ENCODE data around the gene LARGE1.

The LARGE1 gene

DNA sequence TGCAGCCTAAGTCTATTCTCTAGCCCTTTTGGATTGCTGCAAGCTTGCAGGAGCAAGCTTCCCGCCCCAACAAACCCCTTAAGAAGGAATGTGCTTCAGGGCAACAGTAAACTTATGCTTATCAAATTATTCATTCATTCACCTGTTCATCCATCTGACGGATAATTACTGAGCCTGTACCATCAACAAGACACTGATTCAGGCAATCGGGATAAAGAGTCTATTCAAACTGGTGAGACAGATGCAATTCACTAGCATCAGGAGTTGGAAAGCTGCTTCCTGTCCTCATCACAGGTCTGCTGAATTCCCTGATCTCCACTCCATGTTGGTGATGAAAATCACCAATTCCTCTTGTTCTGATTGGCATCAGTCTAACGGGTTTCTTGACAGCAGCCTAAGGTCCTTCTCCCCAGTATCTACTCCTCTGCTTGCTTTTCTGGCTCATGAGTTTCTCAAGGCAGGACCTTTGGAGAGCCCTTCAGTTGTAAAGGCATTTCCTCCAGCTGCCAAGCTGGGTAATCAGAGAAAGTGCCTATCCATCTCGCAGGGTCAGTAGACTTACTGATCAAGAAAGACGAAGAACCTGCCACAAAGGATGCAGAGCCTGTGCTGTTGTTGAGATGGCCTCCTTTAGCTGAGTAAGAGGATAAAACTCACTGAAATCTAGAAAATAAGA is 433.1 kb downstream of the LARGE1 start:
- H3K27ac ChIP-seq (ENCODE audit: low read depth, low read length) = no peak overlapping the region
- no peaks in the 10 kb centered on the region for H3K9me3 ChIP-seq (ENCODE audit: insufficient read depth, low read length)
- H3K9ac ChIP-seq (ENCODE audit: low read length) = no peak overlapping the region
- H2AFZ ChIP-seq (ENCODE audit: low read depth, low read length, severe bottlenecking) = no peak overlapping the region
- no peaks in the 10 kb centered on the region for H3K9me2 ChIP-seq (replicated peaks; ENCODE audit: insufficient read depth, low read length)
- H3K79me2 ChIP-seq (ENCODE audit: insufficient read depth, low read length) = no peaks in the 10 kb centered on the region
- no peak overlapping the region for H3K4me2 ChIP-seq (ENCODE audit: low read depth, low read length, poor library complexity, severe bottlenecking)
- no peaks in the 10 kb centered on the region for H3K27me3 ChIP-seq (ENCODE audit: low read length)
- H3F3A ChIP-seq (ENCODE audit: insufficient read depth) = no peaks in the 10 kb centered on the region
- TF ChIP-seq, protein P1, sequence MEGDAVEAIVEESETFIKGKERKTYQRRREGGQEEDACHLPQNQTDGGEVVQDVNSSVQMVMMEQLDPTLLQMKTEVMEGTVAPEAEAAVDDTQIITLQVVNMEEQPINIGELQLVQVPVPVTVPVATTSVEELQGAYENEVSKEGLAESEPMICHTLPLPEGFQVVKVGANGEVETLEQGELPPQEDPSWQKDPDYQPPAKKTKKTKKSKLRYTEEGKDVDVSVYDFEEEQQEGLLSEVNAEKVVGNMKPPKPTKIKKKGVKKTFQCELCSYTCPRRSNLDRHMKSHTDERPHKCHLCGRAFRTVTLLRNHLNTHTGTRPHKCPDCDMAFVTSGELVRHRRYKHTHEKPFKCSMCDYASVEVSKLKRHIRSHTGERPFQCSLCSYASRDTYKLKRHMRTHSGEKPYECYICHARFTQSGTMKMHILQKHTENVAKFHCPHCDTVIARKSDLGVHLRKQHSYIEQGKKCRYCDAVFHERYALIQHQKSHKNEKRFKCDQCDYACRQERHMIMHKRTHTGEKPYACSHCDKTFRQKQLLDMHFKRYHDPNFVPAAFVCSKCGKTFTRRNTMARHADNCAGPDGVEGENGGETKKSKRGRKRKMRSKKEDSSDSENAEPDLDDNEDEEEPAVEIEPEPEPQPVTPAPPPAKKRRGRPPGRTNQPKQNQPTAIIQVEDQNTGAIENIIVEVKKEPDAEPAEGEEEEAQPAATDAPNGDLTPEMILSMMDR (IDR thresholded peaks at IDR 0.05; ENCODE audit: insufficient read depth, low read length, poor library complexity, severe bottlenecking) = no peak
- TF ChIP-seq EZH2phosphoT487 (conservative IDR thresholded peaks at IDR 0.05; ENCODE audit: low read length) = no peak
- H4K20me1 ChIP-seq (ENCODE audit: low read depth, low read length) = no peaks in the 10 kb centered on the region
- H3K4me3 ChIP-seq (ENCODE audit: insufficient read depth, low read length, poor library complexity, severe bottlenecking) = no peak overlapping the region
- no peaks in the 10 kb centered on the region for H3K36me3 ChIP-seq (ENCODE audit: low read length)

GRCh38 chr22:33481550-33481949 is 438.7 kb downstream of the LARGE1 start:
- no peak overlapping the region for H3K4me3 ChIP-seq (ENCODE audit: insufficient read depth, low read length, poor library complexity, severe bottlenecking)
- no peaks in the 10 kb centered on the region for H4K20me1 ChIP-seq (ENCODE audit: low read depth, low read length)
- TF ChIP-seq EZH2phosphoT487 (conservative IDR thresholded peaks at IDR 0.05; ENCODE audit: low read length) = no peak
- TF ChIP-seq, protein P1 (IDR thresholded peaks at IDR 0.05; ENCODE audit: insufficient read depth, low read length, poor library complexity, severe bottlenecking) = no peak
- H3K9ac ChIP-seq (ENCODE audit: low read length) = no peak overlapping the region
- no peak overlapping the region for H2AFZ ChIP-seq (ENCODE audit: low read depth, low read length, severe bottlenecking)
- H3K27me3 ChIP-seq (ENCODE audit: low read length) = no peaks in the 10 kb centered on the region
- H3K36me3 ChIP-seq (ENCODE audit: low read length) = no peaks in the 10 kb centered on the region
- no peak overlapping the region for H3K27ac ChIP-seq (ENCODE audit: low read depth, low read length)
- no peaks in the 10 kb centered on the region for H3K79me2 ChIP-seq (ENCODE audit: insufficient read depth, low read length)
- no peaks in the 10 kb centered on the region for H3K9me3 ChIP-seq (ENCODE audit: insufficient read depth, low read length)
- no peaks in the 10 kb centered on the region for H3F3A ChIP-seq (ENCODE audit: insufficient read depth)
- H3K4me2 ChIP-seq (ENCODE audit: low read depth, low read length, poor library complexity, severe bottlenecking) = no peak overlapping the region
- no peaks in the 10 kb centered on the region for H3K9me2 ChIP-seq (replicated peaks; ENCODE audit: insufficient read depth, low read length)

DNA sequence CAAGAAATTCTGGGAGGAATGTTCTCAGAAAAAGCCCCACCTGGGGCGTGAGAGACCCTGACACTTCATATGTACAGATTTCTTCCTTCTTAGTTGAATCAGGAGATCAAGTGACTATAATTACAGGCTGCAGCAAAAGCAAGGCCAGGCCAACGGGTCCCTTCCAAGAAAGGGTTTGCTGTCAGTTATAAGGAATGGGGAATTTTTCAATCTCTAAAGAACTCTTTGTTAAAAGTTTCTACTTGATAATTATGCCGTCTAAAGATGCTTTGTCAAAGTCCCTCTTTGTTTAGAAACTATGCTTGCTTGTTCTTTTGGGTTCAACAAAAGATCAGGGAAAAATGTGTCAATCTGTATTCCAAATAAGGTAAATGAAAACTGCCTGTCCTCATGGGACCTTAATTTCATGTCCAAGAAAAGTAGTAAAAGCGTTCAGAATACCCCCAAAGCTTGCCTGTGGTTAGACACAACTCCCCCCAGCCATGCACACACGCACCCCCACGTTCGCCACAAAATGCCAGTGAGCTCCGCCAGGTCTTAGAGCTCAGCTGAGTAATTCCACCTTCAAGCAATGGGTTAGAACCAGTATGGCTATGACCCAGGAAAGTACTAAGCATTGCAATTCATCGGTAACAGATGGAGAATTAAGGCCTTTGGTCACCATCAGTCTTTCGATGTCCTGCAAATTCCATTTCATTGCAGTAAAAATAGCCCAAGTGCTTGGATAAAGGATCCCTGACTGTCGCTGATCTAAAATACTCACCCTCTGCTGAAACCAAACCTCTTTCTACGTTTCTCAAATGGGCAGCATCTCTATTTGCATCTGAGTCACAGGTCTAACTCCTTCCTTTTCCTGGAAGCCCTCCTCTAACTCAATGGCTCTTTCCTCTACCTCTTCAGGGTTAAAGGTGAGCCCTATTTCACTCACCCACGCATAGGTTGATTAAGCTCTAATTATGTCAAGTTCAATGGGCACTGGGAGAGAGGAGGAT is 442.9 kb downstream of the LARGE1 start:
- Histone ChIP-seq H3F3A (ENCODE audit: insufficient read depth) (no peaks in the 10 kb centered on the region), H3K4me2 (ENCODE audit: low read depth, low read length, poor library complexity, severe bottlenecking) (no peak overlapping the region), H4K20me1 (ENCODE audit: low read depth, low read length) (no peaks in the 10 kb centered on the region), H2AFZ (ENCODE audit: low read depth, low read length, severe bottlenecking) (no peak overlapping the region), H3K9ac (ENCODE audit: low read length) (no peak overlapping the region), H3K9me3 (ENCODE audit: insufficient read depth, low read length) (no peaks in the 10 kb centered on the region), H3K9me2 (replicated peaks; ENCODE audit: insufficient read depth, low read length) (no peaks in the 10 kb centered on the region), H3K27ac (ENCODE audit: low read depth, low read length) (no peak overlapping the region), H3K79me2 (ENCODE audit: insufficient read depth, low read length) (no peaks in the 10 kb centered on the region), H3K4me3 (ENCODE audit: insufficient read depth, low read length, poor library complexity, severe bottlenecking) (no peak overlapping the region), H3K36me3 (ENCODE audit: low read length) (no peaks in the 10 kb centered on the region), H3K27me3 (ENCODE audit: low read length) (no peaks in the 10 kb centered on the region)
- TF ChIP-seq, protein P1 (IDR thresholded peaks at IDR 0.05; ENCODE audit: insufficient read depth, low read length, poor library complexity, severe bottlenecking) = no peak
- no peak for TF ChIP-seq EZH2phosphoT487 (conservative IDR thresholded peaks at IDR 0.05; ENCODE audit: low read length)

Data from SU-DHL-6 (cell line).